GM21576 (cell line): ENCODE measurements around the gene FAM171A1.

Experiments used
- ATAC-seq: cut with Tn5 transposase; IDR thresholded peaks from one replicate; pipeline ENCODE4 v1.9.1; 2021; ENCODE audit warnings: mild to moderate bottlenecking, moderate library complexity; ENCODE audit not compliant: unreplicated experiment

FAM171A1 gene

GRCh38 chr10:15181576-15182156 lies 189.4 kb downstream of the FAM171A1 start:
- ATAC-seq = no peak

- ATAC-seq = no peak
Measured at GRCh38 chr10:15180736-15181135, 190.4 kb downstream of the FAM171A1 start.

- ATAC-seq = no peak
Measured at GRCh38 chr10:15176269-15176668, 194.8 kb downstream of the FAM171A1 start.

- no peak for ATAC-seq
Measured at GRCh38 chr10:15175587-15175986, 195.5 kb downstream of the FAM171A1 start.

GRCh38 chr10:15172306-15172840 lies 198.7 kb downstream of the FAM171A1 start:
- ATAC-seq = no peak

GRCh38 chr10:15169555-15170401 lies 201.3 kb downstream of the FAM171A1 start:
- no peak for ATAC-seq

GRCh38 chr10:15168786-15169554 lies 202.1 kb downstream of the FAM171A1 start:
- ATAC-seq = peak; percentile 43

GRCh38 chr10:15168291-15168785 lies 202.8 kb downstream of the FAM171A1 start, which contains the start of gene NMT2:
Gene NMT2 (minus strand): TSS chr10:15168693. CDS start chr10:15168612, 81 bp downstream.
- peak; percentile 86 for ATAC-seq

- ATAC-seq = peak; percentile 50
Measured at GRCh38 chr10:15167411-15168290, 203.4 kb downstream of the FAM171A1 start.

GRCh38 chr10:15166325-15166724 lies 204.8 kb downstream of the FAM171A1 start:
- ATAC-seq = no peak

GRCh38 chr10:15163253-15163828 lies 207.7 kb downstream of the FAM171A1 start:
- no peak for ATAC-seq
